Panc1 (cell line): ENCODE measurements around the gene KCNE5.

Source experiments
- POLR2AphosphoS5 ChIP-seq: IDR thresholded peaks from 2 replicates; pipeline ENCODE4 v1.6.1; 2012; ENCODE audit warnings: mild to moderate bottlenecking, low read depth, low read length, moderate library complexity
- REST ChIP-seq, 2 experiments: IDR thresholded peaks; 2 replicates each; pipeline ENCODE4 v1.6.1; 2011 to 2012; ENCODE audit warnings: low read depth in 2 of 2, control low read depth in 1 of 2, low read length in 1 of 2, mild to moderate bottlenecking in 1 of 2, moderate library complexity in 1 of 2; ENCODE audit not compliant: insufficient read depth in 1 of 2
- SIN3A ChIP-seq: IDR thresholded peaks from 2 replicates; pipeline ENCODE4 v1.6.1; 2012; ENCODE audit warnings: low read depth, mild to moderate bottlenecking, low read length, moderate library complexity, borderline replicate concordance; ENCODE audit not compliant: insufficient read depth
- TCF7L2 ChIP-seq: IDR thresholded peaks from 2 replicates; pipeline ENCODE4 v1.6.1; 2011; ENCODE audit warnings: mild to moderate bottlenecking, low read depth, low read length, inconsistent platforms
- TF ChIP-seq, protein P1 (sequence below): fragments of 450-650 bp; IDR thresholded peaks from 2 replicates; pipeline ENCODE4 v1.5.1; 2017; ENCODE audit warnings: mild to moderate bottlenecking

DNA sequence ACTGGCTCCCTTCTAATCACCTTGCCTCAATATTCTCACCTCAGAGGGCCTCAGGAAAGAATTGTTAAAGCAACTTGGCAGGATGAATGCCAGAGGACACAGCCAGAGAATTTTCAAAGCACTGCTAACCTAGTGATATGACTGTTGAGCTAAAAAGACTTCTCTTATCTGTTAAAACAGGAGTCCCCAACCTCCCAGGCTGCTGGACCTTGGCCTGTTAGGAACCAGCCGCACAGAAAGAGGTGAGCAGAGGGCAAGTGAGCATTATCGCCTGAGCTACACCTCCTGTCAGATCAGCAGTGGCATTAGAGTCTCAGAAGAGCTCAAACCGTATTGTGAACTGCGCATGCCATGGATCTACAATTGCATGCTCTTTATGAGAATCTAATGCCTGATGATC lies 1.7 kb upstream of the KCNE5 start:
- TF ChIP-seq, protein P1, sequence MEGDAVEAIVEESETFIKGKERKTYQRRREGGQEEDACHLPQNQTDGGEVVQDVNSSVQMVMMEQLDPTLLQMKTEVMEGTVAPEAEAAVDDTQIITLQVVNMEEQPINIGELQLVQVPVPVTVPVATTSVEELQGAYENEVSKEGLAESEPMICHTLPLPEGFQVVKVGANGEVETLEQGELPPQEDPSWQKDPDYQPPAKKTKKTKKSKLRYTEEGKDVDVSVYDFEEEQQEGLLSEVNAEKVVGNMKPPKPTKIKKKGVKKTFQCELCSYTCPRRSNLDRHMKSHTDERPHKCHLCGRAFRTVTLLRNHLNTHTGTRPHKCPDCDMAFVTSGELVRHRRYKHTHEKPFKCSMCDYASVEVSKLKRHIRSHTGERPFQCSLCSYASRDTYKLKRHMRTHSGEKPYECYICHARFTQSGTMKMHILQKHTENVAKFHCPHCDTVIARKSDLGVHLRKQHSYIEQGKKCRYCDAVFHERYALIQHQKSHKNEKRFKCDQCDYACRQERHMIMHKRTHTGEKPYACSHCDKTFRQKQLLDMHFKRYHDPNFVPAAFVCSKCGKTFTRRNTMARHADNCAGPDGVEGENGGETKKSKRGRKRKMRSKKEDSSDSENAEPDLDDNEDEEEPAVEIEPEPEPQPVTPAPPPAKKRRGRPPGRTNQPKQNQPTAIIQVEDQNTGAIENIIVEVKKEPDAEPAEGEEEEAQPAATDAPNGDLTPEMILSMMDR = no peak
- TF ChIP-seq TCF7L2 (no peak), REST (IDR thresholded peaks at IDR 0.05; ENCODE audit: insufficient read depth in 1 of 2, low read depth in 2 of 2, low read length in 1 of 2) (no peak), POLR2AphosphoS5 (no peak), SIN3A (no peak)
